HepG2 (cell line): ENCODE data around the gene MED9. TPM values are rescaled to one million over a fixed set of nuclear protein-coding genes. Genes with fewer than 3 reads are reported as not detected.
A peak's percentile ranks its signal among the peaks of the same experiment; 100 is the strongest.

Experiments
- ASH2L ChIP-seq: fragments of 300-600, 200-600 bp; sonication (generic); IDR thresholded peaks from 2 replicates; pipeline ENCODE4 v1.7.0; 2017; ENCODE audit warnings: low read depth, mild to moderate bottlenecking, moderate library complexity, mixed read lengths, low read length; ENCODE audit not compliant: insufficient read length
- CBX5 ChIP-seq: sonication (generic); formaldehyde crosslinking; IDR thresholded peaks from 2 replicates; pipeline ENCODE4 v1.4.0; 2020; ENCODE audit warnings: missing genetic modification reagents, borderline replicate concordance
- CC2D1A ChIP-seq: sonication (generic); formaldehyde crosslinking; IDR thresholded peaks from 2 replicates; pipeline ENCODE4 v1.8.1; 2023; ENCODE audit warnings: mild to moderate bottlenecking, missing genetic modification reagents
- DNMT3B ChIP-seq: conservative IDR thresholded peaks from 2 replicates; pipeline ENCODE4 v1.6.1; 2016; ENCODE audit warnings: missing biosample characterization, control low read depth
- FLYWCH1 ChIP-seq: sonication (generic); formaldehyde crosslinking; IDR thresholded peaks from 2 replicates; pipeline ENCODE4 v1.8.1; 2023; ENCODE audit warnings: mild to moderate bottlenecking, missing genetic modification reagents
- IKZF4 ChIP-seq: sonication (generic); formaldehyde crosslinking; IDR thresholded peaks from 2 replicates; pipeline ENCODE4 v1.5.1; 2020; ENCODE audit warnings: borderline replicate concordance, mild to moderate bottlenecking, low read depth, missing genetic modification reagents; ENCODE audit errors: not compliant biosample characterization
- KDM4B ChIP-seq: sonication (generic); formaldehyde crosslinking; IDR thresholded peaks from 2 replicates; pipeline ENCODE4 v1.4.0; 2020; ENCODE audit warnings: missing genetic modification reagents
- NFE2 ChIP-seq: sonication (generic); formaldehyde crosslinking; IDR thresholded peaks from 2 replicates; pipeline ENCODE4 v1.4.0; 2020; ENCODE audit warnings: missing genetic modification reagents
- NFYC ChIP-seq: IDR thresholded peaks from 2 replicates; pipeline ENCODE4 v1.6.1; 2016; ENCODE audit warnings: missing genetic modification reagents, missing compliant biosample characterization
- RBAK ChIP-seq: sonication (generic); formaldehyde crosslinking; IDR thresholded peaks from 2 replicates; pipeline ENCODE4 v1.5.1; 2020; ENCODE audit warnings: mild to moderate bottlenecking, missing genetic modification reagents
- TBL1XR1 ChIP-seq: fragments of 150-350 bp; IDR thresholded peaks from 2 replicates; pipeline ENCODE4 v1.6.1; 2014; ENCODE audit warnings: borderline replicate concordance, low read length; ENCODE audit not compliant: partially characterized antibody
- ZNF17 ChIP-seq: sonication (generic); formaldehyde crosslinking; IDR thresholded peaks from 2 replicates; pipeline ENCODE4 v1.5.0; 2020; ENCODE audit warnings: mild to moderate bottlenecking, missing genetic modification reagents
- ZNF841 ChIP-seq: sonication (generic); formaldehyde crosslinking; IDR thresholded peaks from 2 replicates; pipeline ENCODE4 v1.8.1; 2023; ENCODE audit warnings: missing genetic modification reagents, borderline replicate concordance
- polyA plus RNA-seq, 8 experiments: library from polyadenylated mRNA; depleted of rRNA in 3 of 8; stranded (reverse) in 7 of 8; unstranded in 1 of 8; fragments of >200 nt; fragmentation: Illumina TruSeq in 4 of 8; extraction: Trizol in 4 of 8; gene quantifications; 2 replicates each; pipeline versions ENCODE4 v1.2.1 to v1.2.3, GENCODE V29; 2011 to 2016; ENCODE audit warnings: low read depth in 4 of 8, missing spikeins in 1 of 8, mixed read lengths in 1 of 8; ENCODE audit not compliant: insufficient read depth in 1 of 8
- total RNA-seq, 5 experiments: library from RNA; depleted of rRNA; stranded (reverse); fragments of >200 nt; fragmentation: Illumina TruSeq; extraction: Trizol; gene quantifications; 2 replicates each; pipeline ENCODE4 v1.2.3, GENCODE V29; 2016; ENCODE audit warnings: low read depth in 1 of 5
- TF ChIP-seq, protein P1 (sequence below): sonication (generic); formaldehyde crosslinking; IDR thresholded peaks from 2 replicates; pipeline ENCODE4 v1.5.1; 2020; ENCODE audit warnings: mild to moderate bottlenecking, missing genetic modification reagents, borderline replicate concordance
- TF ChIP-seq, protein P2 (sequence below): IDR thresholded peaks from 2 replicates; pipeline ENCODE4 v1.6.1; 2016; ENCODE audit warnings: low read depth, control low read depth
- TF ChIP-seq, protein P3 (sequence below): sonication (generic); formaldehyde crosslinking; IDR thresholded peaks from 2 replicates; pipeline ENCODE4 v1.5.0; 2020; ENCODE audit warnings: missing genetic modification reagents
- TF ChIP-seq, protein P4 (sequence below): sonication (generic); formaldehyde crosslinking; IDR thresholded peaks from 2 replicates; pipeline ENCODE4 v1.8.1; 2023; ENCODE audit warnings: mild to moderate bottlenecking, inconsistent platforms, moderate library complexity, missing genetic modification reagents, borderline replicate concordance
- TF ChIP-seq, protein P5 (sequence below): IDR thresholded peaks from 2 replicates; pipeline ENCODE4 v1.6.1; 2018; ENCODE audit warnings: missing genetic modification reagents

MED9 gene
- total and polyA plus RNA-seq, 2 of the 13 experiments (the other 11 are each of a cell fraction or from before 2014, with no cell fraction given): 11.9 to 15.1 TPM

DNA sequence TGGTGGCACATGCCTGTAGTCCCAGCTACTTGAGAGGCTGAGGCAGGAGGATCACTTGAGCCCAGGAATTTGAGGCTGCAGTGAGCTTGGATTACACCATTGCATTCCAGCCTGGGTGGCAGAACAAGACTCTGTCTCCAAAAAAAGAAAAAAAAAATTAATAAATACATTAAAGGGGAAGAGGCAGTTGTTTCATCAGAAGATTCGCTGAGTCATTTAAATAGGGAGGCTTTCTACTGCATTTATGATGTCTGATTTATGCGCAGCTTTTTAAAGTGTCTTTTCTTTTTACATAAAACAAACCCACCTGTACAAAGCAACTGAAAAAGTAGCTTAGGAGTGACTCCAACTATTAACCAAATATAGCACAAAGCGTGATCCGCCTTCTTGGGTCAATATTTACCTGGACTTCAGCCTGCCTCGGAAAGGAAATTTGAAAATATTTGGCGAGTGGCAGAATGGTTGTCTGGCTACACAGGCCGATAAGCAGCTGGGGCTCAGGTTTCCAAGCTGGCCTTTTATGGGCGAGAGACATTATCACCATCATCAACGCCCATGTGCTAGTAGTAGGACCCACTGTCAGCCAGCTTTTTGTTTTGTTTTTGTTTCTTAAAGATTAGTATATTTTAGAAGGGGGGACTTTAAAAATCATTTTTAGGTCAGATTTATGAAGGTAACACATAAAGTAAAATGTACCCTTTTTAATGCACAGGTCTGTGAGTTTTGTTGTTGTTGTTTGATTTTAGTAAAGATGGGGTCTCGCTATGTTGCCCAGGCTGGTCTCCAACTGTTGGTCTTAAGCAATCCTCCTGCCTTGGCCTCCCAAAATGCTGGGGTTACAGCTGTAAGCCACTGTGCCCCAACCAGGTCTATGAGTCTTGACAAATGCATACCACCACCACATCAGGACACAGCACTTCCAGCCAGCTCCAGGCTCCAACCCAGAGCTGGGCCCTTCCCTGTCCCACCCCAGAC lies 61.9 kb downstream of the MED9 start (continued):
- TF ChIP-seq, protein P1, sequence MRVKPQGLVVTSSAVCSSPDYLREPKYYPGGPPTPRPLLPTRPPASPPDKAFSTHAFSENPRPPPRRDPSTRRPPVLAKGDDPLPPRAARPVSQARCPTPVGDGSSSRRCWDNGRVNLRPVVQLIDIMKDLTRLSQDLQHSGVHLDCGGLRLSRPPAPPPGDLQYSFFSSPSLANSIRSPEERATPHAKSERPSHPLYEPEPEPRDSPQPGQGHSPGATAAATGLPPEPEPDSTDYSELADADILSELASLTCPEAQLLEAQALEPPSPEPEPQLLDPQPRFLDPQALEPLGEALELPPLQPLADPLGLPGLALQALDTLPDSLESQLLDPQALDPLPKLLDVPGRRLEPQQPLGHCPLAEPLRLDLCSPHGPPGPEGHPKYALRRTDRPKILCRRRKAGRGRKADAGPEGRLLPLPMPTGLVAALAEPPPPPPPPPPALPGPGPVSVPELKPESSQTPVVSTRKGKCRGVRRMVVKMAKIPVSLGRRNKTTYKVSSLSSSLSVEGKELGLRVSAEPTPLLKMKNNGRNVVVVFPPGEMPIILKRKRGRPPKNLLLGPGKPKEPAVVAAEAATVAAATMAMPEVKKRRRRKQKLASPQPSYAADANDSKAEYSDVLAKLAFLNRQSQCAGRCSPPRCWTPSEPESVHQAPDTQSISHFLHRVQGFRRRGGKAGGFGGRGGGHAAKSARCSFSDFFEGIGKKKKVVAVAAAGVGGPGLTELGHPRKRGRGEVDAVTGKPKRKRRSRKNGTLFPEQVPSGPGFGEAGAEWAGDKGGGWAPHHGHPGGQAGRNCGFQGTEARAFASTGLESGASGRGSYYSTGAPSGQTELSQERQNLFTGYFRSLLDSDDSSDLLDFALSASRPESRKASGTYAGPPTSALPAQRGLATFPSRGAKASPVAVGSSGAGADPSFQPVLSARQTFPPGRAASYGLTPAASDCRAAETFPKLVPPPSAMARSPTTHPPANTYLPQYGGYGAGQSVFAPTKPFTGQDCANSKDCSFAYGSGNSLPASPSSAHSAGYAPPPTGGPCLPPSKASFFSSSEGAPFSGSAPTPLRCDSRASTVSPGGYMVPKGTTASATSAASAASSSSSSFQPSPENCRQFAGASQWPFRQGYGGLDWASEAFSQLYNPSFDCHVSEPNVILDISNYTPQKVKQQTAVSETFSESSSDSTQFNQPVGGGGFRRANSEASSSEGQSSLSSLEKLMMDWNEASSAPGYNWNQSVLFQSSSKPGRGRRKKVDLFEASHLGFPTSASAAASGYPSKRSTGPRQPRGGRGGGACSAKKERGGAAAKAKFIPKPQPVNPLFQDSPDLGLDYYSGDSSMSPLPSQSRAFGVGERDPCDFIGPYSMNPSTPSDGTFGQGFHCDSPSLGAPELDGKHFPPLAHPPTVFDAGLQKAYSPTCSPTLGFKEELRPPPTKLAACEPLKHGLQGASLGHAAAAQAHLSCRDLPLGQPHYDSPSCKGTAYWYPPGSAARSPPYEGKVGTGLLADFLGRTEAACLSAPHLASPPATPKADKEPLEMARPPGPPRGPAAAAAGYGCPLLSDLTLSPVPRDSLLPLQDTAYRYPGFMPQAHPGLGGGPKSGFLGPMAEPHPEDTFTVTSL: peak; percentile 94
- TF ChIP-seq, protein P2, sequence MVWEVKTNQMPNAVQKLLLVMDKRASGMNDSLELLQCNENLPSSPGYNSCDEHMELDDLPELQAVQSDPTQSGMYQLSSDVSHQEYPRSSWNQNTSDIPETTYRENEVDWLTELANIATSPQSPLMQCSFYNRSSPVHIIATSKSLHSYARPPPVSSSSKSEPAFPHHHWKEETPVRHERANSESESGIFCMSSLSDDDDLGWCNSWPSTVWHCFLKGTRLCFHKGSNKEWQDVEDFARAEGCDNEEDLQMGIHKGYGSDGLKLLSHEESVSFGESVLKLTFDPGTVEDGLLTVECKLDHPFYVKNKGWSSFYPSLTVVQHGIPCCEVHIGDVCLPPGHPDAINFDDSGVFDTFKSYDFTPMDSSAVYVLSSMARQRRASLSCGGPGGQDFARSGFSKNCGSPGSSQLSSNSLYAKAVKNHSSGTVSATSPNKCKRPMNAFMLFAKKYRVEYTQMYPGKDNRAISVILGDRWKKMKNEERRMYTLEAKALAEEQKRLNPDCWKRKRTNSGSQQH (CRISPR knock-in tag): peak; percentile 40; the same call in 1 of the 2 replicates
- no peak for TF ChIP-seq ZNF841
- no peak for TF ChIP-seq ZNF17 (CRISPR knock-in tag)
- no peak for TF ChIP-seq RBAK (CRISPR knock-in tag)
- TF ChIP-seq DNMT3B (CRISPR knock-in tag): peak; percentile 74; the same call in 1 of the 2 replicates
- peak; percentile 34; the same call in 1 of the 2 replicates for TF ChIP-seq NFYC
- no peak for TF ChIP-seq CC2D1A (CRISPR knock-in tag)
- TF ChIP-seq IKZF4 (CRISPR knock-in tag): no peak
- no peak for TF ChIP-seq NFE2
- TF ChIP-seq, protein P3, sequence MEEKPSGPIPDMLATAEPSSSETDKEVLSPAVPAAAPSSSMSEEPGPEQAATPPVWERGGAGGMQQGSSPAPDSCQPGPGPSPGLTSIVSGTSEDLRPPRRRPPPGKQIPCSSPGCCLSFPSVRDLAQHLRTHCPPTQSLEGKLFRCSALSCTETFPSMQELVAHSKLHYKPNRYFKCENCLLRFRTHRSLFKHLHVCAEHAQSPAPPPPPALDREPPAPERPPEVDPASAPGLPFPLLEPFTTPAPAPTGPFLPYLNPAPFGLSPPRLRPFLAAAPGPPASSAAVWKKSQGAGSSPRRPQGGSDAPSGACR: no peak
- TF ChIP-seq FLYWCH1 (CRISPR knock-in tag): no peak
- TF ChIP-seq CBX5 (CRISPR knock-in tag): peak; percentile 13; the same call in 1 of the 2 replicates
- TF ChIP-seq, protein P4, sequence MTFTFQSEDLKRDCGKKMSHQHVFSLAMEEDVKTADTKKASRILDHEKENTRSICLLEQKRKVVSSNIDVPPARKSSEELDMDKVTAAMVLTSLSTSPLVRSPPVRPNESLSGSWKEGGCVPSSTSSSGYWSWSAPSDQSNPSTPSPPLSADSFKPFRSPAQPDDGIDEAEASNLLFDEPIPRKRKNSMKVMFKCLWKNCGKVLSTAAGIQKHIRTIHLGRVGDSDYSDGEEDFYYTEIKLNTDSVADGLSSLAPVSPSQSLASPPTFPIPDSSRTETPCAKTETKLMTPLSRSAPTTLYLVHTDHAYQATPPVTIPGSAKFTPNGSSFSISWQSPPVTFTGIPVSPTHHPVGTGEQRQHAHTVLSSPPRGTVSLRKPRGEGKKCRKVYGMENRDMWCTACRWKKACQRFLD (CRISPR knock-in tag): no peak
- TF ChIP-seq, protein P5, sequence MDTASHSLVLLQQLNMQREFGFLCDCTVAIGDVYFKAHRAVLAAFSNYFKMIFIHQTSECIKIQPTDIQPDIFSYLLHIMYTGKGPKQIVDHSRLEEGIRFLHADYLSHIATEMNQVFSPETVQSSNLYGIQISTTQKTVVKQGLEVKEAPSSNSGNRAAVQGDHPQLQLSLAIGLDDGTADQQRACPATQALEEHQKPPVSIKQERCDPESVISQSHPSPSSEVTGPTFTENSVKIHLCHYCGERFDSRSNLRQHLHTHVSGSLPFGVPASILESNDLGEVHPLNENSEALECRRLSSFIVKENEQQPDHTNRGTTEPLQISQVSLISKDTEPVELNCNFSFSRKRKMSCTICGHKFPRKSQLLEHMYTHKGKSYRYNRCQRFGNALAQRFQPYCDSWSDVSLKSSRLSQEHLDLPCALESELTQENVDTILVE (CRISPR knock-in tag): peak; percentile 72; the same call in 1 of the 2 replicates
- peak; percentile 90 for TF ChIP-seq TBL1XR1
- peak; percentile 91 for TF ChIP-seq ASH2L
- peak; percentile 70; the same call in 1 of the 2 replicates for TF ChIP-seq KDM4B (CRISPR knock-in tag)
